Stimulated activated CD8-positive, alpha-beta memory T cell treated with anti-CD3 and anti-CD28 coated beads, Interleukin-15, amount 100 ng/mL, for 48 hours (primary cell): ENCODE measurements around the gene RTP2.

Experiments
- DNase-seq, 2 donors: peaks; one replicate each; pipeline ENCODE4 v3.0.0-alpha.2; 2020; ENCODE audit warnings: low read depth in 2 of 2

RTP2 gene

DNA sequence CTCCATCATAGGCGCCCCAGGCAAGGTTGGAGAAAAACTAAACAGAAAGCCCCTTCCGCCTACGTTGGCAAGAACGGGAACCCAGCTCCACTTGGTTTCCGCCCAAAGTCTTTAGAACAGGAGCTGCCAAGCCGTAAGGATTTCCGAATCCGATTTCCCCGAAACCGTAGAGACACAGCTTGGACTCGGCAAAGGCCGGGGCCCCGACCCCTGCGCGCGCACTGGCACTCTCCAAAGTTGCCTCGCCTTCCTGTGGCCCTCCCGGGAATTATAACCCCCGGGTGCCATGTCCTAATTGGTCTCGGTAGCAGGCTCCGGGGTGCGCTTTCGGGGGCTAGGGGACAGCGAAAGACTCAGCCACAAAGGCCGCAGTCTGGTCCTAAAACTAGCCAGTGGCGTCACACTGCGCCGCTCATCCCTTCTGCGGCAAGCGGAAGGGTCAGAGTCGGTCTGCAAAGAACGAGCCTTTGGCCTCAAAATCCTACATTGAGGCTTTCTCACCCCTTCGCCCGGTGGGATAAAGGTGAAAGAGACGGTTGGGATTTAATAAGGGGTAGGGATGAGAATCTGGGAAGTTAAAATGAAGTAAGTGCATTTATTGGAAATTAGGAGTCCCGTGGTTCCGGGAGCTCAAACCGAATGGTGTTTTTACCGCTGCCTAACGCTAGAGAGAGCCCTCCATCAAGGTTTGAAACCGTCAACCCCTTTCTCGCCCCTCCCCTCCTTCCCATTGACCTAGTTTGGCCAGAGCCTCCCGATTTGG is 36.2 kb upstream of the RTP2 start:
- peak in 1 of 2 donors; percentile 52 for DNase-seq

DNA sequence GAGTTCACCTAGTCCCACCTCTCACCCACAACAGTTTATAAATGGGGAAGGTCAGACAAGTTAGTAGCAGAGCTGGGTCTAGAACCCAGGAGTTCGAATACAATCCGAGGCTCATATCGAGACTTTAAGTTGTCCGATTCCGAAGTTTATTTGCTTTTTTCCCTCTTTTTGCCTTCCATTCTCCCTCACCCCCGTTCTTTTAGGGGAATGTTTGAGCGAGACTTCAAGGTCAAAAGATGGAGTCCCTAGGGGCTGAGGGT is 35.6 kb upstream of the RTP2 start:
- no peak for DNase-seq

DNA sequence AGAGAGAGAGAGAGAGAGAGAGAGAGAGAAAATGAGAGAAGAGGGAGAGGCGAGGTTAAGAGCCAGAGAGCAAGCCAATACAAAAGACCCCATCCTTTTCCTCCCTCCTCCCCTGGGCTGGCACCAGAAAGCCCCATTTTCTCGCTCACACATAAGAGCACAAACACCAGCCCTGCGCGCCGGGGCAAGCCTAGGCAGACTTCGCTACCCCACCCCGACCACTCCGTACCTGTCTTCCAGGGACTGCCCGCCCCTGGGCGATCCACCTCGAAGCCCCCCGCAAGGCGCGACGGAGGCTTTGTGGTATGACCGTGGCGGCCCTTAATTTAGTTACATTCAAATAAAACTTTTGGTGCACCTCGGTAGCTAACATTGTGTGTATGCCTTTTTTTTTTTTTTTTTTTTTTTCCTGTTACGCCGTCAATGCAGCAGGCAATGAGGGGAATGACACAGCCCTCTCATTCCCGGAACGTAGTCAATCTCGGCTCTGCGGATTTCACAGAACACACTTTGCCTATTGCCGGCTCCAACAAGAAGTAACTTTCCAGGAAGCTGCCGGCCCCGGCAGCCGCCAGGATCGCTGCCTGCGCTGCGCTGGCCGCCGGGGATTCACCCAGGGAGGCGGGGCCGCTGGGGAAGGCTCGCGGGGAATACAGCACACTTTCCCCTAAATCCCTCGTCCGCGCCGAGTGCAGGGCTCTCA is 35.2 kb upstream of the RTP2 start:
- DNase-seq, result peak in 1 of 2 donors; percentile 43

DNA sequence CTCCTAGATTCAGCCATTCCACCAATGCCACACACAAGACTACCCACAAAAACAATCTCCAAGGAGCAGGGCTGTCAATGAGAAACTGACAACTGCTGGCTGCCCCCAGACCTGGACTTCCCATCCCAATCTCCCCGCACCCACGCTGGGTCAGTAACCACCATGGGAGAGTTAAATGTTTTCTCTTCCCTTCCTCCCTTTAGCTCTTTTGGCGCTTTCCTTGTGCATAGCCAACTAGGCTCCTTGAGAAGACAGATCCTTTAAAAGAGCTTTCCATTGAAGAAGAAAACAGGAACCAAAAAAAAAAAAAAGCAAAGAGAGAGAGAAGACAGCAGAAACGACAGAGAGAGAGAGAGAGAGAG is 34.6 kb upstream of the RTP2 start:
- DNase-seq, result no peak

DNA sequence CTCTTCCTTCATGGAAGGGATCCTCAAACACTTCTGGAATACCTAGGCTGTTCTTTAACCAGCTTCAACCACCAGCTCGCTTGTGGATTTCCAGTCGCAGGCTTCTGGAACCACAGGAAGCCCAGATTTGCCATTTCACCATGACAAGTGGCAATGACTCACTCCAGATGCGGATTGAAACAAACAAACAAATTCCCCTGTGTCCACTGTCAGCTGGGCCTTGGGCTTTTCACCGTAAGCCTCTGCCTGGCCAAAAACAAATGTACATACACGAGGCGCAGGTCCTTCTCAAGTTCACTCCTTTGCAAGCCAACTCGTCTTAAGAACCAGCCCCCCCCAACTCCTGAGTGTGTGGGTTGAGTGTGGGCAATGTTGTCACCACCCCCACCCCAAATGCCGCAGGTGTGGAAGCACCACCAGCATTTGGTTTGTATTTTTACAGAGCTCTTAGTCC is 34.1 kb upstream of the RTP2 start:
- DNase-seq, result no peak

DNA sequence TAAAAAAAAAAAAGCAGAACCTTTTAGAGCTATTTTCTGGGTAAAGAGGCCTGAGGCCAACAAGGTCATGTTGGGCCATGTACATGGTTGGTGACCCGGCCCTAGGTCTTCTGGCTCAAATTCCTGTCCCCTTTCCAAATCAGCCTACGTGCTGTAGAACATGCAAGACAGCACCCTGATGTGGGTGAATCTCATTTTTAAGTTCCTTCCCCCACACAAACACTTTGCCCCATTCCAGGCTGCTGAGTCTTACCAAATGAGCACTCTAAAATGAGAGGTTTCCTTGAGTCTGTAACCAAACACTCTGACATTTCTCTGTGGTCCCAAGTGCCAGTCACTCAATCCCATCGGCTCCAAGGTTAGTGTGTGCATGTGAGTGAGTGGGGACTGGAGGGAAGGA is 33.5 kb upstream of the RTP2 start:
- no peak for DNase-seq

DNA sequence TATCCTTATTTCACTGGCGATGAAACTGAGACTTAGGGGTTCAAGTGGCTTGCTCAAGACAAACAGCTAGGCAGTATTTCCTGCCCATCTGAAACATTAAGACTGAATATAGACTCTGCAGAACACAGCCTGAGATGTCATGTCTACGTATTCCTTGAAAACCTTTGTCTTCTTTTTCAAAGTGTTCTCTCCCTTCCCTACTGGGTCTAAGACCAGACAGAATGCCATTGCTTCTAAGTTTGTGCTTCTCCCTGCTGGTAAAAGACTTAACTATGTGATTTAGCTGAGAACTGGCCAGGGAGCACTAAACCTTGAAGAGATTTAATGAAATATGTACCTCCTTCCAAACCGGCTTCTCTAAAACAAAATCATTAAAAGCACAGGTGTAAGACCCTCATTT is 33.0 kb upstream of the RTP2 start:
- no peak for DNase-seq

DNA sequence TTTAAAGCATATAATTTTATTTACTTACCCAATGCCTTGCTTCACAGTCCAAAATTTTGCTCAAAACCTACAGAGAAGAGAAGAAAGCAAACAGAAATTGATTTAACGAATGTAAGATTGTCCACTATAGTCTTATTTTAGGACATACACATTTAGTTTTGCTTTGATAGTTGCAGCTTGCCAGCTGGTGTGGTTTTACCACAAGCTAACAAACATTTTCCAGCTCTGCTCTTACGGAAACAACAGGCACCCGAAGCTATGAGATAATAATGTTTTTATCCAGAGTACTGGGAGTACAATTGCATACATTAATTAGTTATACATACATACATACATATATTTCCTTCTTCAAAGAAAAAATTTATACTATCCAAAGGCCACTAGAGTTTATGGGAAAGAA is 32.5 kb upstream of the RTP2 start:
- no peak for DNase-seq

DNA sequence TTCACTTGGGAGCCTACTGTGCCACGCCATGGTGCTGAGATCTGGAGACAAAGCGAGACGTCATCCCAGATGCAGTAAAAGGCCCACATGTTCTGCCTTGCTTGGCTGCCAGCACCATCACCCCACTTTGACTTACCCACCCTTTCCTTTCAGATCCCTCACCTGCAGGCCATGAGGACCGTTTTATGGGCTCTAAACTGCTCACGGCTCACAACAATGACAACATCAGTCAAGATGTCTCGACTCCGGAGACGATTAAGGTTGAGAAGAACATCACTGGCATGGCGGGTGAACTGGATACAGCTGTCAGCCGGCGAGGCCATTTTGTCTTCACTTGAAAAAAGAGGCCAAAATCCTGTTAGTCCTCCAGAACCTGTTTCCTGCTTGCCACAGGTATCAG is 31.0 kb upstream of the RTP2 start:
- DNase-seq, result no peak

DNA sequence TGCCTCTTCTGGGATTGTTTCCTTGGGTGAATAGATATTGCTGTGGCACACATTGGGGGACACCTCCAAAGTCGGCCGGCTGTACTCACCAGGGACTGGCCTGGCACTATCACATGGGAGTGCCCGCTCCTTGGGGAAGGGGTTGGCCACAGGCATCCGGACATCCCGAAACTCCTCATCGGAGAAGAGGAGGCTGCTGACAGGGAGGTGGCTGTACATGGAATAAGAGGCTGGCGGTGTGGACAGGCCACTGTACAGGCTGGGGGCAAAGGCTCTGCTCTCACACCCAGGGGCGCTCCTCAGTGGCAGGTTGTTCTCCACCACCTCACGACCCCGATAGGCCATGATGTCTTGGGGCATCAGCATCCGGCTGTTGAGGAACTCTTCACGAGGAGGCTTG is 27.2 kb upstream of the RTP2 start:
- no peak for DNase-seq

DNA sequence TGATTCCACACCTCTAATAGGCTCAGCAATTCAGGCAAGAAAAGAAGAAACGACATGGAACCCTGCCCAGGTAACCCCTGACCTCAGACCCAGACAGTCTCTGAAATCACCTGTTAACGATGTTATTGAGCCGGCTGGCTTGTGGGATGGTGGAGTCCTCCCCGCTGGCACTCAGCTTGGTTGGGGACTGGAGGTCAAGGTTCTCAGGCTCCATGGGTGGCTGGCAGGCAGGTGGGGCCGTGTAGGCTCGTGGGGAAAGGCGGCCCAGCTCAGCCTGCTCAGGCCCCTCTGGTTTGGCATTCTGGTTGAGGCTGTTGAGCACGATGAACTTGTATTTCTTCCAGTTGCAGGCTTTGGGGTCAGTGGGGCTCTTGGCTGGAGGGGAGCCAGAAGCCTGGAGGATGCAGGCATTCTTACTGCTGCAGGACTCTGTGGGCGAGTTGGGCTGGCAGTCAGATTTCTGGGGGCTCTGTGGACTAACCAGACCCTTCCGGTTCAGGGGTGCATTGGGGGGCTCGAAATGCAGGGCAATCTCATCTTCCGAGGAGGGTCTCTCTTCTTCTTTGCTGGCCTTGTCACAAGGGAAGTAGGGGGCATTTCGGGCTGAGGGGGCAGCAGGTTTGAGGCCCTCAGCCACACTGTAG is 26.7 kb upstream of the RTP2 start:
- no peak for DNase-seq

DNA sequence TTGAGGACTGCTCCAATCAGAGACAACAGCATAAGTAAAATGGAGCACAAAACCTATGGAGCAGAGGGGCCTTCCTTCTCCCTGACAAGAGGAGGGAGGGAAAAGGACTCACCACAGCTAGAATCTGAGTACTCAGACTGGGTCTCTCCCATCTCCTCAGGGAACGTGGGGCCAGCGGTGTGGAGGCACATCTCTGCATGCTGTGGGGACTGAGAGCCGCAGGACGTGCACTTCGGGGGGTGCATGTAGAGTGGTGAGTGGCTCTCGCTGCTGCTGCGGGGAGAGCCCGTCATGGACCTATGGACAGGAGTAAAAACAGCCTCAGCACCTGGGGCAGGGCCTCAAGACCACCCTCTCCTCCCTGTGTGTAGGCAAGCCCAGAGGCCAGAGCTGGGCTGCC is 25.9 kb upstream of the RTP2 start:
- DNase-seq, result no peak

DNA sequence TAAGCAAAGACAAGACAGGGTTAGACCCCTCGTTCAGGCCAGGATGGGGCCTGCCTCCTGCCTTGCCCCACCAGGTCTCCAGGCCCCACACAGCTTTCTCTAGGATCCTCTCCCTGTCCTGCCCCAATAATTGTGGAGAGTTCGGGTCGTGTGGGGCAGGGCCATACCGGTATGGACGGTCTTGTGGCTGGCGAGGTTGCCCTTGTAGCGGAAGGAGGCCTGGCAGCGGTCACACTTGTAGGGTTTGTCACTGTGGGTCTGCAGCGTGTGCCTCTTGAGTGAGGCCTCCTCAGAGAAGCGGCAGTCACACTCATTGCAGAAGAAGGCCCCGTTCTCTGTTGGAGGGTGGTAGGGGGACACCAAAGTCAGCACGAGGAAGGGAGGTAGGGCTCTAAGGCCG is 24.2 kb upstream of the RTP2 start:
- DNase-seq, result no peak

DNA sequence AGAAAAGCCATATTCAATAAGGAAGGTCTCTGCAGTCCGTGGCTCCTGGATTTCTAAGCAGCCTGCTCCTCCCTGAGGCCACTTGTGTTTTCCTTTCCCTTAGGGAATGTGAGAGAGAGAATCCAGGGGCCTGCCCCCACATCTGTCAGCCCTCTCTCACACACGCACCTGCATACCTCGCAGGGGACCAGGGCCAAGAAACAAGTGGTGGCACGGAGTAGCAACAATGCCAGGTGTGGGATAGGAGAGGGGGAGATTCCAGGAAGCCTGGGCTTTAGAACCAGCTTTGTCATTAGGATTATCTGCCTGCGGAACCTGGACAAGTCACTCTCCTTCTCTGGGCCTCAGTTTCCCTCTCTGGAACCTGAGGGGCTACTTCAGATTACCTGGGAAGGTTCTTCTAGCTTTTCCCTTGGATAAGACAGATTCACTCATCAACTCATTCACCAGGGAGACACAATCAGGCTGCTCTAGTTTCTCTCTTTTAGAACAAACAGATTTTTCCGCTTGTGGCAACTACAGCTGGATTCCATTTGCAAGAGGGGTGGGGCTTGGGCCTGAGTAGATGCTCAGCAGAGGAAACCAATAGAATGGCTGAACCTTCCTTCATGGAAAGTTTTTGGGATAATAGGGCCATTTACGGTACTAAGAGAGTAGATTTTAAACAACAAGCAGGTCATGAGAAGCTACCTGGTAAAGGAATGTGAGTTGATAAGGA is 23.5 kb upstream of the RTP2 start:
- DNase-seq, result no peak

DNA sequence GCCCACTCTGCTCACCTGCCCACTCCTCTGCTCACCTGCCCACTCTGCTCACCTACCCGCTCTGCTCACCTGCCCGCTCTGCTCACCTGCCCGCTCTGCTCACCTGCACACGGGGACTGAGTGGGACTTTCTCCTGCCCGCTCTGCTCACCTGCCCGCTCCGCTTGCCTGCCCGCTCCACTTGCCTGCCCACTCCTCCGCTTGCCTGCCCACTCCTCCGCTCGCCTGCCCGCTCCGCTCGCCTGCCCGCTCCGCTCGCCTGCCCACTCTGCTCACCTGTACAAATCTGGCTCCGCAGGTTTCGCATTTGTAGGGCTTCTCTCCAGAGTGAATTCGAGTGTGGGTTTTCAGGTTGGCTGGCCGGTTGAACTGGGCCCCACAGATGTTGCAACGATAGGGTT is 22.9 kb upstream of the RTP2 start:
- DNase-seq, result no peak

DNA sequence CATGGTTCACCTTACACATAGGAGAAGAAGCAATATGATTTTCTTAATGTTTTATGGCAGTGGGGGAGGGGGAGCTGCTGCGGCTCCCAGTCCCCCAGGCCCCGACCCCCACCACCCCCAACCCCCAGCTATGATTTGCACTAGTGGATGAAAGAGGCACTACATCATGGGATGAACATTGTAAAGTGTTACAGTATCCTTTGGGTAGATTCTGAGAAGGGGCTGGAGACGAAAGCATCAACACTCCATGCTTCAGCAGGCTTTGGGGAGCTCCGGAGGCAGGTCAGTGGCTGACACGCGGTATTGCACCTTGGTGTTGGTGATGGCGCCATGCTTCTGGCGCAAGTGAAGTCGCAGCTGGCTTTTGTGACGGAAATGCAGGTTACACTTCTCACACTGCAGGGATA is 19.9 kb upstream of the RTP2 start:
- DNase-seq, result no peak

DNA sequence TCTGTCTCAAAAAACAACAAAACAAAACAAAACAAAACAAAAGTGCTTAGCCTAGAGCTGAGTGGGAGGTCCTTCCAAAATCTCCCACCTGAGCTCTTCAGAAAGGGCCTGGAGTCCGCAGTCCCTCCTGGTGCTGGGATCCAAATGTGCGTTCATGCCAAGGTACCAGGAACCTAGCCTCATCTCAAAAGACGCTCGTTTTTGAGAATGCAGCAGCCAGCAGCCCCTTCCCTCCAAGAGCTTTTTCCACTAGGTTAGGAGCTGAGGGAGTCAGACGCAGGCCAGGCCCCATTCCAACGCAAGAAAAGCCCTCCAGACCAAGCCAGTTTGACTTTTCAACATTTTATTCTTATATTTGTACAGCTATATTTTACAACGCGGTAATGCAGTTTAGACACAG is 18.7 kb upstream of the RTP2 start:
- no peak for DNase-seq

DNA sequence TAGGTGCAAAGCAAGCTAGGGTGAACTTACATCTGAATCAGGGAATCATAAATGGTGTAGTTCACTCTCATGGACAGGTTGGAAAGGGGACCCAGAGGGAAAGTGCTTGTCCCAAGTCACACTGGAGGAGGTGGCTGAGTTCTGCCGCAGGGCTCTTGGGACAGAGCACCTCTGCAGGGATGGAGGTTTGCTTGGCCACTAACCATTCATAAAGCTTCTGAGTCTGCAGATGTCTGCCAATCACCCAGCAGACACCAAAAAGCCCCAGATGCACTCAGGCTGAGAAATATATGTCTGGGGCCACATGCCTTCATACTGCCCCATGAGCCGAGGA is 17.9 kb upstream of the RTP2 start:
- DNase-seq, result no peak

DNA sequence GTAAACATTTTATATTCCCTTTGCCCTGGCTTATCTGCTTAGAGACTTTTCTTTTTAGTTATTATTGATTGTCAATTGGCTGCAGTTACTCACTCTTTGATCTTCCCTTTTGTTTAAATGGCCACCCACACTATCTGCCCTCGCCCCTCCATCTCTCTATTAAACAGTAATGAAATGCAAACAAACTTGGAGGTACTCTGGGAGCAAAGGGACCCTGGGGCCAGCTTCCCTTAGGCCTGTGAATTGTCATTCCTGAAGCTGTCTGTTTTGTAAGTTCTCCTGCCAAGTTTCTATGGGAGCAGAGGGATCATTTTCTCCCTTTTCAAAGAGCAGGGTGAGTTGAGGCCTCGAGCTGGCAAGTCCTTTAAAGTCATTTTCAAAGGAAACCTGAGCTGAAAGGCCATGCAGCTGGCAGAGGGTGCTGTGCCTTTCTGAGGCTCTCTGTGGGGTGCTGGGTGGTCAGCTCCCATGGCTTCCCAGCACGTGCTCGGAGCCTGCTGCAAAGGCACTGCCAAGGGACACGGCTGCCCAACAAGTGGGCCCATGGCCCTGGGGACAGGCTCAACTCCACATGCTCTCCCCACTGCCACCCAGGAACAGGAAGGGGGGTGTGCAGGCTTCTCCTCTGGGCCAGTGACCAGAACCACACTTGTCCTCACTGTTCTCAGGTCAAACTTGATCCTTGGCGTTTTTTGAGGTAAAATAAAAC is 17.4 kb upstream of the RTP2 start:
- no peak for DNase-seq

DNA sequence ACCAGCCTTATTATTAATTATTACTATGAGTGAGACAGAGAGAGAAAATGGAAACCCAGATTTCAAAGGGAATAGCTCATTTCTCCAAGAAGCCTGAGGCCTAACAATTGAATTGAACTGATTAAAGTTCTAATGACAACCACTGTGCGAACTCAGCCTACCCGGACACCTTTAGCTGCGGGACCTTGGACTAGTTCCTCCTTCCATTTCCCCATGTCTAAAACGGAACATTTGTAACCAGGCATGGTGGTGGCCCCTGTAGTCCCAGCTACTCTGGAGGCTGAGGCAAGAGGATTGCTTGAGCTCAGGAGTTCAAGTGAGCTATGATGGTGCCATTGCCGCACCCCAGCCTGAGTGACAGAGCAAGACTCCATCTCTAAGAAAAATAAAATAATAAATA is 16.4 kb upstream of the RTP2 start:
- no peak for DNase-seq

DNA sequence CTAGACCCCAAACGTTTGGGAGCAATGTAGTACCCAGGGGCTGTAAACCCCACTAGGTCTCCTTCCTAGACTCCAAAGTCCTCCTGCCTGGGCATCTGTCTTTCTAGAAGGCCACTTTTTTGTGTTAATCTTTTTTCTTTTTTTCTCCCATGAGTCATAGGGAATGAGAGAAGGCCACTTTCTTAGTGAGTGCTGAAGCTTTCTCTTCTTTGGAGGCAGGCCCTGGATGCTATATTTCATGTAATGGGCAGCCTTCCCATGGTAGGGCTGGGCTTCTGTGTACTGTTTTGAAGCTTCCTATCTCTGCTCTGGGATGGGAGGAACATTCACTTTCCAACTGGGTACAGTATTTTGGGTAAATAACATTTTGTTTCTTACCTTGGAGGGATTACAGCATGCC is 15.2 kb upstream of the RTP2 start:
- no peak for DNase-seq

DNA sequence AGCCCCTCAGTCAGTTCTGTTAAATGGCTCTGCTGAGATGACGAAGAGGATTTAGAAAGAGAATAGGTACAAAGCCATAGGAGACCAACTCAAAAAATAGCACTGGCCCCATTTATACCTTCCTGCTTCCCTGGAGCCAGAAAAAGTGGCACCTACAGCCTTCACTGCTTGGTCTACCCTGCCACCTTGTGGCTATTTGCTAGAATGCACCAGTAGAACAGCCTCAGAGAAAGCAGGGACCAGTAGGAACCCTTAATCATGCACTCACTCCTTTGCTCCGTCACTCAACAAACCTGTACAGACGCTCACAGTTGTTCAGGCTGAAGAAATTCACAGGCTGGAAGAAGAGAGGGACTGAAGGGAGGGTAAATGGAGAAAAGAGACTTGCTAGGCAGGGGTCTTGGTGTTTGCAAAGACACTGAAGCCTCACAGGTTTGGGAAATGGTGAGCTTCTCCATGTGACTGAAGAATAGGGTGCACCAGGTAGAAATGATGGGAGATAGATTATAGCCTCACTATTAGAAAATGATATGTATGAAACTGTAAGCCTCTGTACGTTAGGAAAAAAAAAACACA is 12.1 kb upstream of the RTP2 start:
- peak; percentile 41 to 50 for DNase-seq
